Sigmoid colon (tissue), 7 donors: ENCODE measurements around the gene MARCO. TPM values are rescaled to one million over a fixed set of nuclear protein-coding genes. Genes with fewer than 3 reads are reported as not detected.

Experiments
- DNase-seq: peaks from one replicate; pipeline ENCODE4 v3.0.0-alpha.2; 2019
- H3K27ac ChIP-seq, 4 donors: fragments of 200-600 bp; sonication (generic); one replicate each; pipeline ENCODE4 v1.5.1; 2016 to 2019; ENCODE audit warnings: mild to moderate bottlenecking in 1 of 4
- H3K27me3 ChIP-seq, 3 donors: fragments of 200-600 bp; sonication (generic); one replicate each; pipeline ENCODE4 v1.5.1; 2019; ENCODE audit warnings: mild to moderate bottlenecking in 1 of 3
- H3K36me3 ChIP-seq, 4 donors: fragments of 200-600 bp; sonication (generic); one replicate each; pipeline ENCODE4 v1.5.1; 2016 to 2019
- H3K4me1 ChIP-seq, 4 donors: fragments of 200-600 bp; sonication (generic); one replicate each; pipeline ENCODE4 v1.5.1; 2017 to 2019
- H3K4me3 ChIP-seq, 4 donors: fragments of 200-600 bp; sonication (generic); one replicate each; pipeline ENCODE4 v1.5.1; 2017 to 2019; ENCODE audit warnings: mild to moderate bottlenecking in 2 of 4, moderate library complexity in 1 of 4
- H3K9me3 ChIP-seq, 4 donors: fragments of 200-600 bp in 3 of 4; sonication (generic) in 3 of 4; one replicate each; pipeline versions ENCODE4 v1.5.1 to v1.6.1; 2013 to 2019
- CTCF ChIP-seq, 4 experiments: fragments of 450-650 bp in 3 of 4; fragments of 200-600 bp in 1 of 4; IDR thresholded peaks; one replicate each; pipeline ENCODE4 v1.5.1; 2016 to 2019; ENCODE audit warnings: antibody characterized with exemption in 4 of 4, mild to moderate bottlenecking in 3 of 4, moderate library complexity in 2 of 4
- EP300 ChIP-seq, 4 donors: sonication (generic); formaldehyde crosslinking; IDR thresholded peaks; one replicate each; pipeline ENCODE4 v1.6.1; 2017; ENCODE audit warnings: antibody characterized with exemption in 4 of 4
- POLR2A ChIP-seq, 2 donors: fragments of 450-650 bp; IDR thresholded peaks; one replicate each; pipeline ENCODE4 v1.6.1; 2016; ENCODE audit warnings: antibody characterized with exemption in 2 of 2, mild to moderate bottlenecking in 2 of 2, moderate library complexity in 2 of 2
- POLR2AphosphoS5 ChIP-seq, 4 donors: sonication (generic); formaldehyde crosslinking; IDR thresholded peaks; one replicate each; pipeline ENCODE4 v1.6.1; 2017; ENCODE audit warnings: antibody characterized with exemption in 4 of 4
- WGBS, 2 donors: extraction: QIAGEN DNeasy Blood & Tissue Kit; methylation state at CpG; one replicate each; pipeline ENCODE4 v1.1.7; 2013; 5-methylcytosine and 5-hydroxymethylcytosine counted together
- intact Hi-C: fragments of 100-400 bp; cut with DNase I; formaldehyde crosslinking; loops from one replicate; pipeline ENCODE4 v1.15.1; 2023
- polyA plus RNA-seq, 3 donors: library from polyadenylated mRNA; stranded (reverse); fragments of 200-250 nt; gene quantifications; one replicate each; pipeline ENCODE4 v1.2.3, GENCODE V29; 2013
- total RNA-seq, 4 donors: library from RNA; depleted of rRNA; stranded (reverse); fragments of >200 nt; gene quantifications; one replicate each; pipeline ENCODE4 v1.1.0, GENCODE V29; 2016
- donor health status: healthy with polysubstance abuse.
- donor health status: Bipolar disorder and iron deficiency.
- donor health status: healthy.

MARCO gene
- total and polyA plus RNA-seq, 7 donors: 3.3 to 18.7 (median 10.6) TPM; not detected in 1

GRCh38 chr2:118980022-118980421 lies 38.0 kb downstream of the MARCO start:
- TF ChIP-seq CTCF (IDR thresholded peaks at IDR 0.05): no peak
- TF ChIP-seq POLR2A (IDR thresholded peaks at IDR 0.05): no peak
- TF ChIP-seq EP300 (IDR thresholded peaks at IDR 0.05): no peak
- no peak for TF ChIP-seq POLR2AphosphoS5 (IDR thresholded peaks at IDR 0.05)
- intact Hi-C loops: no loop called here
- DNase-seq: no peak
- WGBS, 2 donors: 63 to 80% methylated on average over 4 of the region's 4 CpGs
- Histone ChIP-seq H3K27me3 (no peaks in the 10 kb centered on the region), H3K36me3 (no peaks in the 10 kb centered on the region), H3K27ac (no peak overlapping the region), H3K4me3 (no peak overlapping the region), H3K9me3 (peaks cover 0 to 2% (median 0%) of the 10 kb centered on the region in 4 donors), H3K4me1 (no peaks in the 10 kb centered on the region)

GRCh38 chr2:118980573-118980972 lies 38.6 kb downstream of the MARCO start:
- H3K4me1 ChIP-seq: no peaks in the 10 kb centered on the region
- peaks cover 0 to 2% (median 0%) of the 10 kb centered on the region in 4 donors for H3K9me3 ChIP-seq
- intact Hi-C loops: no loop called here
- no peak for TF ChIP-seq POLR2A (IDR thresholded peaks at IDR 0.05)
- TF ChIP-seq POLR2AphosphoS5 (IDR thresholded peaks at IDR 0.05): no peak
- TF ChIP-seq EP300 (IDR thresholded peaks at IDR 0.05): no peak
- TF ChIP-seq CTCF (IDR thresholded peaks at IDR 0.05): no peak
- no peak overlapping the region for H3K27ac ChIP-seq
- H3K4me3 ChIP-seq: no peak overlapping the region
- 56 to 69% methylated on average over 2 of the region's 2 CpGs for WGBS, 2 donors
- no peaks in the 10 kb centered on the region for H3K27me3 ChIP-seq
- DNase-seq: no peak
- no peaks in the 10 kb centered on the region for H3K36me3 ChIP-seq

- Histone ChIP-seq H3K36me3 (no peaks in the 10 kb centered on the region), H3K4me1 (no peaks in the 10 kb centered on the region), H3K4me3 (no peak overlapping the region), H3K9me3 (peaks cover 0 to 2% (median 0%) of the 10 kb centered on the region in 4 donors), H3K27me3 (no peaks in the 10 kb centered on the region), H3K27ac (no peak overlapping the region)
- TF ChIP-seq EP300 (IDR thresholded peaks at IDR 0.05) (no peak), CTCF (IDR thresholded peaks at IDR 0.05) (no peak)
- no peak for DNase-seq
- intact Hi-C loops: no loop called here
- 70 to 86% methylated on average over 2 of the region's 2 CpGs for WGBS, 2 donors
Observed at GRCh38 chr2:118981632-118982031, 39.6 kb downstream of the MARCO start.

- Histone ChIP-seq H3K4me1 (no peaks in the 10 kb centered on the region), H3K27me3 (no peaks in the 10 kb centered on the region), H3K36me3 (no peaks in the 10 kb centered on the region), H3K27ac (no peak overlapping the region), H3K4me3 (no peak overlapping the region), H3K9me3 (no peaks in the 10 kb centered on the region)
- DNase-seq: no peak
- intact Hi-C loops: no loop called here
- WGBS, 2 donors: 78 to 79% methylated on average over 3 of the region's 3 CpGs
- TF ChIP-seq CTCF (IDR thresholded peaks at IDR 0.05) (no peak), POLR2A (IDR thresholded peaks at IDR 0.05) (no peak), EP300 (IDR thresholded peaks at IDR 0.05) (no peak), POLR2AphosphoS5 (IDR thresholded peaks at IDR 0.05) (no peak)
Observed at GRCh38 chr2:118982039-118982438, 40.0 kb downstream of the MARCO start.

GRCh38 chr2:118983133-118983532 lies 41.1 kb downstream of the MARCO start:
- DNase-seq: no peak
- Histone ChIP-seq H3K27me3 (no peaks in the 10 kb centered on the region), H3K4me1 (no peaks in the 10 kb centered on the region), H3K27ac (no peak overlapping the region), H3K36me3 (no peaks in the 10 kb centered on the region), H3K4me3 (no peak overlapping the region), H3K9me3 (no peaks in the 10 kb centered on the region)
- TF ChIP-seq POLR2AphosphoS5 (IDR thresholded peaks at IDR 0.05) (no peak), POLR2A (IDR thresholded peaks at IDR 0.05) (no peak), EP300 (IDR thresholded peaks at IDR 0.05) (no peak), CTCF (IDR thresholded peaks at IDR 0.05) (no peak)
- 70 to 76% methylated on average over 6 of the region's 6 CpGs for whole genome bisulfite sequencing, 2 donors
- intact Hi-C loops: no loop called here
